ENCODE measurements around the gene SMARCD1.
A peak's percentile ranks its signal among the peaks of the same experiment; 100 is the strongest.

Gene SMARCD1

DNA sequence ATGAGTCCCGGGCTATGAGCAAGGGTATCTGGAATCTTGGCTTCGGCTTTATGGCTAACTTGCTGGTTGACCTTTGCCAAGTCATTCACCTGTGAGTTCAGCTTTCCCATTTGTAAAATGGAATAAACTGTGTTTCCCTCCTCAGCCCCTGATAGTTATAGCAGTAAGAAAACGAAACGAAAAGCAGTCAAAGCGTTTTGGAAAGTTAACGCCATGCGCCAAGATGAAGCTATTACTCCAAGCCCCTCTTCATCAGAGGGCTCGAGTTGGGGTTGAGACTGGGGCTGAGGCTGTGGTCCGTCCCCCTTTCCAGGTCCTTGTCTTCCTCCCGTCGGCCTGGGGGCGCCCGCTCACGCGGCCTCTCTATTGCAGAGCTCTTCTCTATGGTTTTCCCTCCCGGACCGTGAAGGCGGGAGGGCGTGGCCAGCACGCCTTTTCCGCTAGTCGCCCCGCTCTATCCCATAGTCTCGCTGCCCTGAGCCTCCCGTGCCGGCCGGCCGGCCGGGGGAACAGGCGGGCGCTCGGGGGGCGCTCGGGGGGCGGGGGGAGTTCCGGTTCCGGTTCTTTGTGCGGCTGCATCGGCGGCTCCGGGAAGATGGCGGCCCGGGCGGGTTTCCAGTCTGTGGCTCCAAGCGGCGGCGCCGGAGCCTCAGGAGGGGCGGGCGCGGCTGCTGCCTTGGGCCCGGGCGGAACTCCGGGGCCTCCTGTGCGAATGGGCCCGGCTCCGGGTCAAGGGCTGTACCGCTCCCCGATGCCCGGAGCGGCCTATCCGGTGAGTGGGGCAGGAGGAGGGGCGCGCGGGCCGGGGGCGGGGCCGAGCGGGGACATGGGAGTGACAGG lies at the start of gene SMARCD1:
SMARCD1 (plus strand) TSS at position 568 of the 840 bp plus-strand sequence; CDS start at position 596, 28 bp downstream.
- peak; percentile 75 for DNase-seq (ENCODE audit: low read depth)

GRCh38 chr12:50038336-50038735 lies 46.8 kb upstream of the SMARCD1 start:
- DNase-seq (ENCODE audit: low read depth): no peak

- peak; percentile 81 for DNase-seq (ENCODE audit: low read depth)
Observed at GRCh38 chr12:50039151-50039835, 45.8 kb upstream of the SMARCD1 start.

GRCh38 chr12:50040657-50041056 lies 44.5 kb upstream of the SMARCD1 start:
- DNase-seq (ENCODE audit: low read depth): no peak

DNA sequence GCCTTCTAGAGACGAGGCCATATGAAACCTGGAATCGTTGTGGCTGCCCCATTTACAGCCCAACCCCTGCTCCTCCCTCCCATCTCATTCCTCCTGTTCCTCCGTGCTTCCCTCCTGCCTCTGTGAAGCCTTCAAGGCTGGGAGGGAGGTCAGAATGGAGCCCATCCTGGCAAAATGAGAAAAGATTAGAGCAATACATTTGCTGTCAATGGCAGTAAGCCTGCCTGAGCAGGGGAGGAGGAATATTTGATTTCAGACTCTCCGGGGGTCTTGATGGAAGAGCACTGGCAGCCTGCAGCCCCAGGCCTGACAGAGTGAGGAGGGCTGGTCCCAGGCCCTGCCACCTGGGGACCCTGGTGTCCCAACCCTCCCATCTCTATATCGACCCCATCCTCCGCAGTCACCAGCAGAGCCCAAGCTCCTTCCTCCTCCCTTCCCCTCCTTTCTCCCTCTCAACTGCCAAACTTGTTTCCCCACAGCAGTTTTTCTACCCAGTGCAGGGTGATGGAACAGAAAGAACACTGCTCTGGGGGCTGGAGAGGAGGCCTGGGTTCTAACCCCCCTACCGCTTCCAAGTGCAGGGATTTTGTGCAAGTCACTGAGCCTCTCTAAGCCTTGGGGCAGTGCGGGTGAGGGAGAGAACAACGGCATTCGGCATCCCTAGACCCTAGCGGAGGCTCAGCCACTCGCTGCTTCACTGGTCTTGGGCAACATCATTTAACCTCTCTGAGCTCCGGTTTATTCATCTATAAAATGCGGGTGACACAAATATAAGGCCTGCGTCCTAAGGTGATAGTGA lies 43.9 kb upstream of the SMARCD1 start:
- DNase-seq (ENCODE audit: low read depth): no peak

- no peak for DNase-seq (ENCODE audit: low read depth)
Observed at GRCh38 chr12:50041962-50042361, 43.2 kb upstream of the SMARCD1 start.

- DNase-seq (ENCODE audit: low read depth): no peak
Observed at GRCh38 chr12:50042693-50043092, 42.4 kb upstream of the SMARCD1 start.

DNA sequence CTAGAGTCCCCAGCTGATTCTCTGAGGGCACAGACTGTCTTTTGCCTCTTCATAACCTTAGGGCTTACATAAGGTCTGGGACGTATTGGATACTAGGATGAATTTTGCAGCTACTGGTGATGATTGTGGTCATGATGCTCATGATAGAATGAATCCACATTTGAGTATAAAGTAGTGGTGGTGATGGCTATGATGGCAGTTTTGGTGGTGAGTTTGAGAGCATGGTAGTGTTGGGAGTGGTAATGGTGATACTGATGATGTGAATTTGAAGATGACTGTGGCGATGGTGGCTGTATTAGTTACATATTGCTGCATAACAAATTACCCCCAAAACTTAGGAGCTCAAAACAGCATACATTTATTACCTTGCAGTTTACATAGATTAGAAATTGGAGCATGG lies 41.8 kb upstream of the SMARCD1 start:
- DNase-seq (ENCODE audit: low read depth): no peak

DNA sequence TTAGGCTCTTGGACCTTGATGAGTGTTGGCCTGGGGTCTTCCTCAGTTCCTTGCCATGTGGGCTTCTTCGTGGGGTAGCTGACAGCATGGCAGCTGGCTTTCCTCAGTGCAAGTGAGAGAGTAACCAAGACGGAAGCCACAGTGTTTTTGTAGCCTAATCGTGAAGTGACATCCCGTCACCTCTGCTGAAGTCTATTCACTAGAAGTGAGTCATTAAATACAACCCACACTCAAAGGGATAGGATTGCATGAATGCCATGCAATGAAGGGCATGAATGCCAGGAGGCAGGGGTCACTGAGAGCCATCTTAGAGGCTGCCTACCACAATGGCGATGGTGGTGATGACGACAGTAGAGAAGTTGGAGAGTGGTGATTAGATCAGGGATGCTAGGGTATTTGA lies 41.3 kb upstream of the SMARCD1 start:
- DNase-seq (ENCODE audit: low read depth): no peak

- no peak for DNase-seq (ENCODE audit: low read depth)
Observed at GRCh38 chr12:50047693-50048250, 37.4 kb upstream of the SMARCD1 start.

DNA sequence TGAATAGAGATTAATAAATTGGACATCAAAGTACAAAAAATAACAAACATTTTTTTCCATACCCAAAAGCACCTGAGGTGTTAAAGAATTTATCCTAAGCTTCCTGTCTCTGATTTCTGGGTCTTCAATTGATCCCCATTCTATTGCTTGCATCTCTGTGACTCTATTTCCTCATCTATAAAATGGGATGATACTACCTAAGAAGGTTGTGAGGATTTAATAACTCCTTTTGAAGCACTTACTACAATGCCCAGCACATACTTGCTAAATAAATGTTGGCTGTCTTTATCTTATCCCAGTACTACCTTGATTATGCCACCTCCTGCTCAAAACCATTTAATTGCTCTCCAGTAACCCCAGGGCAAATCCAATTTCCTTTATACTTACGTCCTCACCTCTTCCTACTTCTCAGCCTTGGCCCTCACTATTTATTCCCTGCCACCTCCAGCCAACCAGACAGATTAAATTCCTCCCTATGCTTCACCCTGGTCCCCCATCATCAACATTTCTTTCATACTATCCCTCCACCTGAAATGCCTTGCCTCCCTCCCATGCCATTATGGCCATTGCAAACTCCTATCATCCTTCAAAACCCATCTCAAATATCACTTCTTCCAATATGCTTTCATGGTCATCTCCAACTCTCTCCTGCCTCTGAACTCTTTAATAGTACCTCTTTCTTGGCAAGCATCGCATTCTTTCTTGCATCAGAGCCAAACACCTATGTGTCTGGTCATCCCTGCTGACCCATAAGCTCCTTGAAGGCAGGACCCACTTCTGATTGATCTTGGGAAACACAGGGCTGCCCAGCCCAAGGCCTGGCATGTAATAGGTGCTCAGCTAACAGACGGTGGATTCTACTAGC lies 35.7 kb upstream of the SMARCD1 start:
- DNase-seq (ENCODE audit: low read depth): no peak

GRCh38 chr12:50050119-50050385 lies 35.1 kb upstream of the SMARCD1 start:
- no peak for DNase-seq (ENCODE audit: low read depth)

- no peak for DNase-seq (ENCODE audit: low read depth)
Observed at GRCh38 chr12:50050410-50051098, 34.6 kb upstream of the SMARCD1 start.

GRCh38 chr12:50051101-50051806 lies 33.9 kb upstream of the SMARCD1 start:
- DNase-seq (ENCODE audit: low read depth): no peak

DNA sequence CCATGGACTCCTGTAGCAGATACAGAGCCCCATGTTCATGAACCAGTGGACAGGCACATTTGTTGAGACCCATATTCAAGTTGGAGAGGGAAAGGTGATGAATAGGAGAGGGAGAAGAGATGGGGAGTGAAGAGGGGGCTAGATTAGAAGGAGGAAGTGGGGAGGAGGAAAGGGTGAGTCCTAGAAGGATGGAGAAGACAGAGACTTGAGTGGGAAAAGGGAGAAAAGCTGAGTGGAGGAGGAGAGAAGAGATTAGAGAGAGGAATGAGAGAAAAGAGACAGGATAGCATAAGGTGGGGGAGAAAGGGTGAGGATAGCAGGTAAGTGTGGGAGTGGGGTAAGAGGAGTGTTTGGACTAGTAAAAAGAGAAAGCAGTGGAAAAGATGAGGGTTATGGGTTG lies 32.6 kb upstream of the SMARCD1 start:
- no peak for DNase-seq (ENCODE audit: low read depth)

GRCh38 chr12:50052964-50053363 lies 32.2 kb upstream of the SMARCD1 start:
- DNase-seq (ENCODE audit: low read depth): no peak

DNA sequence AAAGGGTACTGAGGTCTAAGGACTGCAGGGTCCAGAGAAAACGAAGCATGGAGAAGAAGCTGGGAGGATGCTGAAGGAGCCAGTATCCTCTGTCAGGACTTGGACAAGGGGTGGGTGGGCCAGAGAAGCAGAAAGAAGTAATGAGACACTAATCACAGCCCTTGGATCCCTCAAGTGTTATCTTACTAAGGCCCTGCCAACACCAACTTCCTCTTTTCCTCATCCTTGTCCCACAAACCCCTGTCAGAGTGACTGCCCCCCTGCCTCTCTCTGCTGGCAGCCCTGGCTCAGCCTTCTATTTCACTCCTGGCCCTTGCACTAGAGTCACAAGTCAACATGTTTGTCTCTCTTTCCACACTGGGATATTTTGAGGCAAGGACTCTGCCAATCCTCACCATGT lies 31.6 kb upstream of the SMARCD1 start:
- DNase-seq (ENCODE audit: low read depth): no peak

- DNase-seq (ENCODE audit: low read depth): peak; percentile 27
Observed at GRCh38 chr12:50055831-50056638, 29.1 kb upstream of the SMARCD1 start.

- DNase-seq (ENCODE audit: low read depth): no peak
Observed at GRCh38 chr12:50056639-50056976, 28.5 kb upstream of the SMARCD1 start.

Measured in stimulated activated CD8-positive, alpha-beta memory T cell treated with anti-CD3 and anti-CD28 coated beads, Interleukin-12 subunit alpha, Interleukin-12 subunit beta, amount 100 ng/mL, for 1 hour (primary cell).